Esophagus muscularis mucosa (tissue), 4 donors: ENCODE data around the gene CDK5RAP2. TPM values are rescaled to one million over a fixed set of nuclear protein-coding genes. Genes with fewer than 3 reads are reported as not detected.

ENCODE experiments used
- DNase-seq: peaks from one replicate; pipeline ENCODE4 v3.0.0-alpha.2; 2017; ENCODE audit errors: extremely low spot score
- H3K27ac ChIP-seq, 4 donors: fragments of 200-600 bp; sonication (generic); replicated peaks in 1 of 4; 1 replicate in 3 of 4; 2 replicates in 1 of 4; pipeline ENCODE4 v1.5.1; 2016 to 2019; ENCODE audit warnings: mild to moderate bottlenecking in 1 of 4
- H3K27me3 ChIP-seq, 4 donors: fragments of 200-600 bp; sonication (generic); one replicate each; pipeline versions ENCODE4 v1.5.1 to v1.6.0; 2016 to 2019
- H3K36me3 ChIP-seq, 4 donors: fragments of 200-600 bp; sonication (generic); one replicate each; pipeline ENCODE4 v1.5.1; 2016 to 2019
- H3K4me1 ChIP-seq, 4 donors: fragments of 200-600 bp; sonication (generic); one replicate each; pipeline ENCODE4 v1.5.1; 2016 to 2019
- H3K4me3 ChIP-seq, 4 donors: fragments of 200-600 bp; sonication (generic); 1 replicate in 2 of 4; 2 replicates in 2 of 4; pipeline ENCODE4 v1.5.1; 2016 to 2019; ENCODE audit warnings: mild to moderate bottlenecking in 4 of 4, moderate library complexity in 1 of 4
- H3K9me3 ChIP-seq, 4 donors: fragments of 200-600 bp; sonication (generic); 1 replicate in 3 of 4; 2 replicates in 1 of 4; pipeline ENCODE4 v1.5.1; 2016 to 2019
- CTCF ChIP-seq, 3 experiments: fragments of 200-600 bp in 2 of 3; fragments of 450-650 bp in 1 of 3; sonication (generic) in 2 of 3; IDR thresholded peaks; one replicate each; pipeline ENCODE4 v1.5.1; 2017 to 2019; ENCODE audit warnings: antibody characterized with exemption in 3 of 3, mild to moderate bottlenecking in 2 of 3, moderate library complexity in 1 of 3
- EP300 ChIP-seq: sonication (generic); formaldehyde crosslinking; IDR thresholded peaks from one replicate; pipeline ENCODE4 v1.6.1; 2017; ENCODE audit warnings: antibody characterized with exemption
- POLR2A ChIP-seq: fragments of 450-650 bp; IDR thresholded peaks from one replicate; pipeline ENCODE4 v1.6.1; 2017; ENCODE audit warnings: antibody characterized with exemption, moderate library complexity, mild to moderate bottlenecking, low read depth
- POLR2AphosphoS5 ChIP-seq, 2 donors: sonication (generic); formaldehyde crosslinking; IDR thresholded peaks; one replicate each; pipeline ENCODE4 v1.6.1; 2017; ENCODE audit warnings: antibody characterized with exemption in 2 of 2
- WGBS: methylation state at CpG from one replicate; pipeline ENCODE4 v1.1.5; 2018; 5-methylcytosine and 5-hydroxymethylcytosine counted together
- intact Hi-C: fragments of 100-400 bp; cut with DNase I; formaldehyde crosslinking; loops from one replicate; pipeline ENCODE4 v1.15.1; 2023
- total RNA-seq, 4 donors: library from RNA; depleted of rRNA; stranded (reverse); fragments of >200 nt; gene quantifications; one replicate each; pipeline versions ENCODE4 v1.1.0 to v1.2.1, GENCODE V29; 2016

CDK5RAP2 gene
- total RNA-seq, 4 donors from 2014 or later, result 34.6 to 38.6 (median 36.7) TPM

GRCh38 chr9:120381839-120382238, 198.1 kb downstream of the CDK5RAP2 start:
- 90% methylated on average over 10 of the region's 10 CpGs for WGBS
- TF ChIP-seq POLR2A, result no peak
- no peak for TF ChIP-seq POLR2AphosphoS5 (IDR thresholded peaks at IDR 0.05)
- no peak for TF ChIP-seq CTCF (IDR thresholded peaks at IDR 0.05)
- no peak for TF ChIP-seq EP300
- Histone ChIP-seq H3K4me3 (no peak overlapping the region), H3K27me3 (no peaks in the 10 kb centered on the region), H3K4me1 (peaks cover 3 to 11% (median 9%) of the 10 kb centered on the region in 4 donors), H3K27ac (no peak overlapping the region), H3K9me3 (peaks cover 0 to 20% (median 5%) of the 10 kb centered on the region in 4 donors), H3K36me3 (no peaks in the 10 kb centered on the region)
- no peak for DNase-seq
- intact Hi-C loops, result no loop called here

- H3K9me3 ChIP-seq, result peaks cover 0 to 20% (median 5%) of the 10 kb centered on the region in 4 donors
- no peak for TF ChIP-seq POLR2A
- TF ChIP-seq POLR2AphosphoS5 (IDR thresholded peaks at IDR 0.05), result no peak
- TF ChIP-seq CTCF (IDR thresholded peaks at IDR 0.05), result no peak
- no peaks in the 10 kb centered on the region for H3K4me1 ChIP-seq
- H3K27ac ChIP-seq, result no peak overlapping the region
- no peak overlapping the region for H3K4me3 ChIP-seq
- no peaks in the 10 kb centered on the region for H3K36me3 ChIP-seq
- H3K27me3 ChIP-seq, result no peaks in the 10 kb centered on the region
- intact Hi-C loops, result no loop called here
- DNase-seq, result no peak
- 97% methylated on average over 7 of the region's 8 CpGs for WGBS
Measured at GRCh38 chr9:120379611-120380010, 200.4 kb downstream of the CDK5RAP2 start.

GRCh38 chr9:120378680-120379079, 201.3 kb downstream of the CDK5RAP2 start:
- no peaks in the 10 kb centered on the region for H3K36me3 ChIP-seq
- intact Hi-C loops, result no loop called here
- DNase-seq, result no peak
- no peaks in the 10 kb centered on the region for H3K27me3 ChIP-seq
- H3K4me3 ChIP-seq, result no peak overlapping the region
- WGBS, result 84% methylated on average over 5 of the region's 5 CpGs
- H3K9me3 ChIP-seq, result peaks cover 0 to 20% (median 5%) of the 10 kb centered on the region in 4 donors
- TF ChIP-seq CTCF (IDR thresholded peaks at IDR 0.05), result no peak
- no peaks in the 10 kb centered on the region for H3K4me1 ChIP-seq
- no peak overlapping the region for H3K27ac ChIP-seq

GRCh38 chr9:120377268-120378159, 202.5 kb downstream of the CDK5RAP2 start:
- H3K36me3 ChIP-seq, result no peaks in the 10 kb centered on the region
- WGBS, result 87% methylated on average over 23 of the region's 23 CpGs
- H3K27ac ChIP-seq, result no peak overlapping the region
- peaks cover 0 to 24% (median 5%) of the 10 kb centered on the region in 4 donors for H3K9me3 ChIP-seq
- DNase-seq, result no peak
- H3K4me1 ChIP-seq, result no peaks in the 10 kb centered on the region
- no peak for TF ChIP-seq CTCF (IDR thresholded peaks at IDR 0.05)
- TF ChIP-seq POLR2AphosphoS5 (IDR thresholded peaks at IDR 0.05), result no peak
- no peak for TF ChIP-seq POLR2A
- no peak for TF ChIP-seq EP300
- no peaks in the 10 kb centered on the region for H3K27me3 ChIP-seq
- no peak overlapping the region for H3K4me3 ChIP-seq
- intact Hi-C loops, result no loop called here

- DNase-seq, result no peak
- no peak for TF ChIP-seq EP300
- no peak for TF ChIP-seq POLR2AphosphoS5 (IDR thresholded peaks at IDR 0.05)
- TF ChIP-seq POLR2A, result no peak
- TF ChIP-seq CTCF (IDR thresholded peaks at IDR 0.05), result no peak
- H3K4me3 ChIP-seq, result no peak overlapping the region
- no peaks in the 10 kb centered on the region for H3K36me3 ChIP-seq
- no peaks in the 10 kb centered on the region for H3K27me3 ChIP-seq
- H3K4me1 ChIP-seq, result no peaks in the 10 kb centered on the region
- intact Hi-C loops, result no loop called here
- peaks cover 0 to 24% (median 5%) of the 10 kb centered on the region in 4 donors for H3K9me3 ChIP-seq
- 93% methylated on average over 7 of the region's 7 CpGs for WGBS
- no peak overlapping the region for H3K27ac ChIP-seq
Measured at GRCh38 chr9:120376101-120376500, 203.9 kb downstream of the CDK5RAP2 start.
